Ovary (tissue), 9 donors: ENCODE results near the gene TSSK6. TPM values are rescaled to one million over a fixed set of nuclear protein-coding genes. Genes with fewer than 3 reads are reported as not detected.

Experiments used
- DNase-seq, 5 donors: peaks; one replicate each; pipeline ENCODE4 v3.0.0-alpha.2; 2019 to 2020
- H3K27ac ChIP-seq, 2 donors: fragments of 200-600 bp; one replicate each; pipeline versions ENCODE4 v1.5.1 to v1.8.0; 2019 to 2022
- H3K27me3 ChIP-seq: fragments of 200-600 bp; one replicate; pipeline ENCODE4 v1.8.0; 2022
- H3K36me3 ChIP-seq: fragments of 200-600 bp; sonication (generic); one replicate; pipeline ENCODE4 v1.5.1; 2019
- H3K4me1 ChIP-seq: one replicate; pipeline ENCODE4 v1.8.1; 2013; ENCODE audit warnings: mild to moderate bottlenecking, moderate library complexity; ENCODE audit not compliant: insufficient read depth
- H3K4me3 ChIP-seq: fragments of 200-600 bp; sonication (generic); one replicate; pipeline ENCODE4 v1.5.1; 2017
- H3K9me3 ChIP-seq, 2 donors: fragments of 200-600 bp in 1 of 2; sonication (generic) in 1 of 2; one replicate each; pipeline versions ENCODE4 v1.5.1 to v1.8.1; 2013 to 2019; ENCODE audit warnings: mild to moderate bottlenecking in 1 of 2, moderate library complexity in 1 of 2
- EP300 ChIP-seq: sonication (generic); formaldehyde crosslinking; IDR thresholded peaks from one replicate; pipeline ENCODE4 v1.6.1; 2017; ENCODE audit warnings: antibody characterized with exemption
- POLR2A ChIP-seq: fragments of 450-650 bp; IDR thresholded peaks from one replicate; pipeline ENCODE4 v1.6.1; 2017; ENCODE audit warnings: antibody characterized with exemption, mild to moderate bottlenecking, moderate library complexity
- WGBS, 3 donors: extraction: QIAGEN DNeasy Blood & Tissue Kit in 1 of 3; methylation state at CpG; one replicate each; pipeline versions ENCODE4 v1.1.5 to v1.1.7; 2013 to 2017; 5-methylcytosine and 5-hydroxymethylcytosine counted together
- intact Hi-C, 4 donors: fragments of 100-400 bp; cut with DNase I; formaldehyde crosslinking; loops; one replicate each; pipeline versions ENCODE4 v1.11.0 to v1.15.1; 2022 to 2023
- polyA plus RNA-seq, 2 donors: library from polyadenylated mRNA; stranded (reverse); fragments of 200-250 nt in 1 of 2; fragments of 350-450 nt in 1 of 2; fragmentation: Illumina TruSeq in 1 of 2; extraction: RNeasy Lipid Tissue Mini Kit (QIAGEN cat#74804) in 1 of 2; gene quantifications; one replicate each; pipeline ENCODE4 v1.2.3, GENCODE V29; 2013 to 2014
- total RNA-seq, 7 donors: library from RNA; depleted of rRNA in 2 of 7; stranded (reverse); fragments of >200 nt in 2 of 7; fragmentation: NEBNext Ultra II Directional in 3 of 7; extraction: Animal tissue kit (Norgen Biotek cat#: 25700) in 3 of 7; gene quantifications; one replicate each; pipeline versions ENCODE4 v1.1.0 to v1.2.4, GENCODE V29; 2016 to 2023
- TF ChIP-seq, protein P1 (sequence below), 3 donors: fragments of 450-650 bp in 2 of 3; fragments of 200-600 bp in 1 of 3; IDR thresholded peaks; one replicate each; pipeline versions ENCODE4 v1.5.1 to v1.8.0; 2016 to 2022; ENCODE audit warnings: antibody characterized with exemption in 3 of 3, mild to moderate bottlenecking in 1 of 3
- donor health status: DM: no; HTN: no; CAD: no; lungs with moderate emphysema.
- donor health status: DM: no; HTN: no; CAD: no.
- donor health status: Bipolar disorder and iron deficiency.
- donor health status: DM: yes; HTN: yes; CAD: no.
- donor health status: DM: no; HTN: no; CAD: no.
- donor health status: DM: yes; HTN: yes; CAD: no.

Gene TSSK6
- total and polyA plus RNA-seq, 9 donors: 0.76 to 2.5 (median 1.1) TPM; not detected in 1

GRCh38 chr19:19471682-19472081 is 43.7 kb downstream of the TSSK6 start:
- H3K9me3 ChIP-seq: no peaks in the 10 kb centered on the region
- intact Hi-C loops: no loop called here
- H3K4me1 ChIP-seq: peaks cover 12% of the 10 kb centered on the region
- TF ChIP-seq, protein P1, sequence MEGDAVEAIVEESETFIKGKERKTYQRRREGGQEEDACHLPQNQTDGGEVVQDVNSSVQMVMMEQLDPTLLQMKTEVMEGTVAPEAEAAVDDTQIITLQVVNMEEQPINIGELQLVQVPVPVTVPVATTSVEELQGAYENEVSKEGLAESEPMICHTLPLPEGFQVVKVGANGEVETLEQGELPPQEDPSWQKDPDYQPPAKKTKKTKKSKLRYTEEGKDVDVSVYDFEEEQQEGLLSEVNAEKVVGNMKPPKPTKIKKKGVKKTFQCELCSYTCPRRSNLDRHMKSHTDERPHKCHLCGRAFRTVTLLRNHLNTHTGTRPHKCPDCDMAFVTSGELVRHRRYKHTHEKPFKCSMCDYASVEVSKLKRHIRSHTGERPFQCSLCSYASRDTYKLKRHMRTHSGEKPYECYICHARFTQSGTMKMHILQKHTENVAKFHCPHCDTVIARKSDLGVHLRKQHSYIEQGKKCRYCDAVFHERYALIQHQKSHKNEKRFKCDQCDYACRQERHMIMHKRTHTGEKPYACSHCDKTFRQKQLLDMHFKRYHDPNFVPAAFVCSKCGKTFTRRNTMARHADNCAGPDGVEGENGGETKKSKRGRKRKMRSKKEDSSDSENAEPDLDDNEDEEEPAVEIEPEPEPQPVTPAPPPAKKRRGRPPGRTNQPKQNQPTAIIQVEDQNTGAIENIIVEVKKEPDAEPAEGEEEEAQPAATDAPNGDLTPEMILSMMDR (IDR thresholded peaks at IDR 0.05): no peak
- DNase-seq: no peak
- H3K27ac ChIP-seq: no peak overlapping the region
- H3K27me3 ChIP-seq: no peaks in the 10 kb centered on the region
- H3K36me3 ChIP-seq: no peaks in the 10 kb centered on the region
- H3K4me3 ChIP-seq: no peak overlapping the region
- WGBS, 3 donors: 84 to 90% (median 85%) methylated on average over 6 of the region's 6 CpGs

DNA sequence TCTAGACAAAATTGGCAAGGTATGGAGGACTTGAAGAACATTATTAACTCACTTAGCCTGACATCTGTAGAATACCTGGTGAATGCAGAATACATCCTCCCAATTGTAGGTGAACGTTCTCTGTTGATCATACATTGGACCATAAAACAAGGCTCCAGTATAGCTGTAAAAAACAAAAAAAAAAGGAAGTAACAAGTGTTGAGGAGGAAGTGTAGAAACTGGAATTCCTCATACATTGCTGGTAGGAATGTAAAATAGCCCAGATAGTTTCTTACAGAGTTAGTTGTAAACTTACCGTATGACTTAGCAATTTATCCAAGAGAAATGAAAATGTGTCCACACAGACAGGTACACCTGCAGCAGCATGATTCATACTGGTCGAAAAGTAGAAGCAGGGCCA is 44.8 kb downstream of the TSSK6 start:
- intact Hi-C loops: no loop called here

GRCh38 chr19:19468424-19469050 is 46.8 kb downstream of the TSSK6 start:
- intact Hi-C loops: no loop called here
- DNase-seq: no peak
- H3K4me3 ChIP-seq: no peak overlapping the region
- TF ChIP-seq POLR2A: no peak
- TF ChIP-seq, protein P1 (IDR thresholded peaks at IDR 0.05): no peak
- no peak for TF ChIP-seq EP300
- H3K4me1 ChIP-seq: peaks cover 11% of the 10 kb centered on the region
- H3K27me3 ChIP-seq: no peaks in the 10 kb centered on the region
- no peaks in the 10 kb centered on the region for H3K36me3 ChIP-seq
- H3K27ac ChIP-seq: no peak overlapping the region
- H3K9me3 ChIP-seq: no peaks in the 10 kb centered on the region
- 90 to 95% (median 93%) methylated on average over 2 of the region's 2 CpGs for WGBS, 3 donors

More for the DNA sequence above, 44.8 kb downstream of the TSSK6 start:
- 98% methylated on average over 3 of the region's 3 CpGs for WGBS, 3 donors
- no peak overlapping the region for H3K4me3 ChIP-seq
- no peaks in the 10 kb centered on the region for H3K27me3 ChIP-seq
- H3K36me3 ChIP-seq: no peaks in the 10 kb centered on the region
- H3K4me1 ChIP-seq: peaks cover 12% of the 10 kb centered on the region
- no peak overlapping the region for H3K27ac ChIP-seq
- no peak for DNase-seq
- no peaks in the 10 kb centered on the region for H3K9me3 ChIP-seq
- TF ChIP-seq EP300 (no peak), POLR2A (no peak)

- Histone ChIP-seq H3K36me3 (no peaks in the 10 kb centered on the region), H3K9me3 (no peaks in the 10 kb centered on the region), H3K4me3 (no peak overlapping the region), H3K27ac (no peak overlapping the region), H3K27me3 (no peaks in the 10 kb centered on the region), H3K4me1 (peaks cover 28% of the 10 kb centered on the region)
- no peak for DNase-seq
- WGBS, 3 donors: 93 to 94% (median 93%) methylated on average over 6 of the region's 6 CpGs
- intact Hi-C loops: no loop called here
- TF ChIP-seq EP300 (no peak), POLR2A (no peak)
- TF ChIP-seq, protein P1 (IDR thresholded peaks at IDR 0.05): no peak
Measured at GRCh38 chr19:19466201-19466600, 49.1 kb downstream of the TSSK6 start.

DNA sequence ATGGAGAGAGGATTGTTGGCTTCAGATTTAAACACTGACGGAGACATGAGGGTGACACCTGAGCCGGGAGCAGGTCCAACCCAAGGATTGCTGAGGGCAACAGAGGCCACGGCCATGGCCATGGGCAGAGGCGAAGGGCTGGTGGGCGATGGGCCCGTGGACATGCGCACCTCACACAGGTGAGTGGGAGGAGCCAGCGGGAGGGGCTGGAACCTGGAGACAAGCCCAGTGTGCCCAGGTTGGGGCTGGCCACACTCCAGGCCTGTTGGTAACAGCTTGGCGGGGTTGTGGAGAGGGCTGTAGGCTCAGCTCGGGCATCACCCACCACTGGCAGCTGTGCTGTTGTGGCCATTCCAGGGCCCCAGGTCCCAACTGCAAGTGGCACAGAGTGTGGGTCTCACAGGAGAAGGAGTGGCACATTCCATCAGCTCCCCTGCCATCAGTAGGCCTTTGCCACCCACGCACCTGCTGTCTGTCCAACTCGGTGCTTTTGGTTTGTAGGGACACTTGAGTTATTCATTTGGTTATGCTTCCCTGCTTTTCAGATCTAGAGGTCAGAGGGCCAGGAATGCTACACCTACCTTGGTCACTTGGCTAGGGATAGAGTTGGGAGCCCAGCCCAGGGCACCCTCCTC is 49.8 kb downstream of the TSSK6 start:
- no peak overlapping the region for H3K4me3 ChIP-seq
- no peaks in the 10 kb centered on the region for H3K36me3 ChIP-seq
- H3K27me3 ChIP-seq: no peaks in the 10 kb centered on the region
- WGBS, 3 donors: 92 to 97% (median 93%) methylated on average over 11 to 12 of the region's 12 CpGs
- intact Hi-C loops: no loop called here
- H3K27ac ChIP-seq: no peak overlapping the region
- no peaks in the 10 kb centered on the region for H3K9me3 ChIP-seq
- peaks cover 33% of the 10 kb centered on the region for H3K4me1 ChIP-seq
- peak in 2 of 5 donors; percentile 42 to 47 for DNase-seq
- TF ChIP-seq POLR2A: no peak
- no peak for TF ChIP-seq EP300
- TF ChIP-seq, protein P1 (IDR thresholded peaks at IDR 0.05): no peak
